SK-N-SH (cell line): ENCODE measurements around the gene ZNF469. TPM values are rescaled to one million over a fixed set of nuclear protein-coding genes. Genes with fewer than 3 reads are reported as not detected.

ENCODE experiments used
- CTCF ChIA-PET: fragments of 300-600, 350-600 bp; formaldehyde crosslinking; extraction: SDS; loops from one replicate; lab custom pipeline; 2021; lab: Yijun Ruan, JAX
- POLR2A ChIA-PET: fragments of 350-600 bp; sonication (Branson Sonifier 250); formaldehyde crosslinking; extraction: SDS; loops from one replicate; lab custom pipeline; 2020; ENCODE audit warnings: antibody characterized with exemption, inconsistent platforms; lab: Yijun Ruan, JAX
- DNase-seq: peaks from one replicate; pipeline ENCODE4 v3.0.0; 2012
- H2AFZ ChIP-seq: fragments of 200-600 bp; sonication (generic); 2 replicates; pipeline ENCODE4 v1.8.1; 2016; ENCODE audit warnings: antibody characterized with exemption, mild to moderate bottlenecking, low read depth
- H3F3A ChIP-seq: fragments of 200-600 bp; sonication (generic); replicated peaks from 2 replicates; pipeline ENCODE3; 2016; ENCODE audit warnings: antibody characterized with exemption, mild to moderate bottlenecking; ENCODE audit not compliant: insufficient read depth
- H3K27ac ChIP-seq, 2 experiments: fragments of 200-500 bp in 1 of 2; fragments of 200-600 bp in 1 of 2; sonication (Bioruptor generic) in 1 of 2; sonication (generic), shearing (Covaris generic) in 1 of 2; 2 replicates each; pipeline versions ENCODE4 v1.5.1 to v1.6.1; 2014 to 2016; ENCODE audit warnings: low read depth in 2 of 2, inconsistent platforms in 1 of 2, low read length in 1 of 2, mild to moderate bottlenecking in 1 of 2, mixed read lengths in 1 of 2
- H3K27me3 ChIP-seq: fragments of 200-600 bp; sonication (generic), shearing (Covaris generic); 2 replicates; pipeline ENCODE4 v1.6.1; 2016; ENCODE audit warnings: mixed run types; ENCODE audit not compliant: insufficient read depth
- H3K36me3 ChIP-seq, 2 experiments: fragments of 200-500 bp in 1 of 2; fragments of 200-600 bp in 1 of 2; sonication (Bioruptor generic) in 1 of 2; sonication (generic) in 1 of 2; replicated peaks in 1 of 2; 2 replicates each; pipeline versions ENCODE3 to v1.5.1; 2014 to 2016; ENCODE audit warnings: low read length in 1 of 2, mild to moderate bottlenecking in 1 of 2; ENCODE audit not compliant: insufficient read depth in 2 of 2, control insufficient read depth in 1 of 2
- H3K4me1 ChIP-seq, 2 experiments: fragments of 200-500 bp in 1 of 2; fragments of 200-600 bp in 1 of 2; sonication (Bioruptor generic) in 1 of 2; sonication (generic), shearing (Covaris generic) in 1 of 2; 2 replicates each; pipeline versions ENCODE4 v1.5.1 to v1.6.1; 2014 to 2016; ENCODE audit warnings: low read depth in 1 of 2, low read length in 1 of 2, mixed run types in 1 of 2; ENCODE audit not compliant: insufficient read depth in 2 of 2, control insufficient read depth in 1 of 2
- H3K4me2 ChIP-seq: fragments of 200-600 bp; sonication (generic), shearing (Covaris generic); 2 replicates; pipeline ENCODE4 v1.6.1; 2017; ENCODE audit warnings: mixed run types
- H3K4me3 ChIP-seq, 2 experiments: fragments of 200-500 bp in 1 of 2; fragments of 200-600 bp in 1 of 2; sonication (Bioruptor generic) in 1 of 2; sonication (generic), shearing (Covaris generic) in 1 of 2; 2 replicates each; pipeline versions ENCODE4 v1.5.1 to v1.8.1; 2014 to 2016; ENCODE audit warnings: low read depth in 2 of 2, inconsistent platforms in 1 of 2, low read length in 1 of 2, mild to moderate bottlenecking in 1 of 2, mixed read lengths in 1 of 2, moderate library complexity in 1 of 2
- H3K79me2 ChIP-seq: fragments of 200-600 bp; sonication (generic); 2 replicates; pipeline ENCODE4 v1.8.1; 2017; ENCODE audit warnings: mild to moderate bottlenecking; ENCODE audit not compliant: insufficient read depth
- H3K9ac ChIP-seq: fragments of 200-600 bp; sonication (generic); 2 replicates; pipeline ENCODE4 v1.6.1; 2017; ENCODE audit warnings: mixed run types
- H3K9me2 ChIP-seq: fragments of 200-600 bp; sonication (generic); 2 replicates; pipeline ENCODE4 v1.6.1; 2017; ENCODE audit warnings: mixed run types
- H3K9me3 ChIP-seq: fragments of 200-600 bp; sonication (generic); 2 replicates; pipeline ENCODE4 v1.6.1; 2017; ENCODE audit warnings: mixed run types, mild to moderate bottlenecking, moderate library complexity
- H4K20me1 ChIP-seq: fragments of 200-600 bp; sonication (generic); 2 replicates; pipeline ENCODE4 v1.6.1; 2017; ENCODE audit warnings: mild to moderate bottlenecking, mixed run types; ENCODE audit not compliant: insufficient read depth
- ELF1 ChIP-seq: IDR thresholded peaks from 2 replicates; pipeline ENCODE4 v1.4.0; 2012
- EZH2phosphoT487 ChIP-seq: fragments of 200-600 bp; sonication (generic); IDR thresholded peaks from 2 replicates; pipeline ENCODE4 v1.6.1; 2017; ENCODE audit warnings: low read depth, mixed run types, mild to moderate bottlenecking, antibody characterized with exemption, moderate library complexity, borderline replicate concordance
- FOXJ3 ChIP-seq: sonication (generic); formaldehyde crosslinking; IDR thresholded peaks from 2 replicates; pipeline ENCODE4 v1.5.1; 2020; ENCODE audit warnings: mild to moderate bottlenecking, missing genetic modification reagents
- GATA2 ChIP-seq: sonication (generic); formaldehyde crosslinking; IDR thresholded peaks from 2 replicates; pipeline ENCODE4 v1.5.0; 2020; ENCODE audit warnings: mild to moderate bottlenecking, missing genetic modification reagents
- IRF3 ChIP-seq: fragments of 150-350 bp; IDR thresholded peaks from 2 replicates; pipeline ENCODE4 v1.6.1; 2016; ENCODE audit warnings: mild to moderate bottlenecking, low read depth, low read length
- MAX ChIP-seq: IDR thresholded peaks from 2 replicates; pipeline ENCODE4 v1.4.0; 2012; ENCODE audit warnings: low read depth
- PBX3 ChIP-seq: IDR thresholded peaks from 2 replicates; pipeline ENCODE4; 2012
- RCOR1 ChIP-seq: fragments of 150-350 bp; IDR thresholded peaks from 2 replicates; pipeline ENCODE4 v1.6.1; 2017; ENCODE audit warnings: antibody characterized with exemption, low read length
- RFX5 ChIP-seq: IDR thresholded peaks from 2 replicates; pipeline ENCODE4 v1.6.1; 2012; ENCODE audit warnings: mild to moderate bottlenecking, improper control_type of control experiment, low read length
- RXRA ChIP-seq: IDR thresholded peaks from 2 replicates; pipeline ENCODE4 v1.4.0; 2012; ENCODE audit warnings: low read depth, mild to moderate bottlenecking, borderline replicate concordance
- SMC3 ChIP-seq: IDR thresholded peaks from 2 replicates; pipeline ENCODE4 v1.6.1; 2012; ENCODE audit warnings: low read depth, low read length, improper control_type of control experiment
- TCF12 ChIP-seq: IDR thresholded peaks from 2 replicates; pipeline ENCODE4 v1.4.0; 2012
- USF2 ChIP-seq: fragments of 150-350 bp; IDR thresholded peaks from 2 replicates; pipeline ENCODE4 v1.6.1; 2017; ENCODE audit warnings: antibody characterized with exemption, low read length, low read depth, borderline replicate concordance
- ZBTB33 ChIP-seq: IDR thresholded peaks from 2 replicates; pipeline ENCODE4 v1.4.0; 2012; ENCODE audit warnings: low read depth, borderline replicate concordance
- WGBS: methylation state at CpG from one replicate; pipeline ENCODE4 v1.1.6; 2017; ENCODE audit warnings: low lambda C conversion rate; 5-methylcytosine and 5-hydroxymethylcytosine counted together
- polyA plus RNA-seq, 3 experiments: library from polyadenylated mRNA; depleted of rRNA; stranded (reverse); fragments of >200 nt; gene quantifications; 2 replicates each; pipeline ENCODE4 v1.2.3, GENCODE V29; 2012

ZNF469 gene
- polyA plus RNA-seq, 1 of the 3 experiments (the other 2 are of a cell fraction) = 0.56 TPM

DNA sequence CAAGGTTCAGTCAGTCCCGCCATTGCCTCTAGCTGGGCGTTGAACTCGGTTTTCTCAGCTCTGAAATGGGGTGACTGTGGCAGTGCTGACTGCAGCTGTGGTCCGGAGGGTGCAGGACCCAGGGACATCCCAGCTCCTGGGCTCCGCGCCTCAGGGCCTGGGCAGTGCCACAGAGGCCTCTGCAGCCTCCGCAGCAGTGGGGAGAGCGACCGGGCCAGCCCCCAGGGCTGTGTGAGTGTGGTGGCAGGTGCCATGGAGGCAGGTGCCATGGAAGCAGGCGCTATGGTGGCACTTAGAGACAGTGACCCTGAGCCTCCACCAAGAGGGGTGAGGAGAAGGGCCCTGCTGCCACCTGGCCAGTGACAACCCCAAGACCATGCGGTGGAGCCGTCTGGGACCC is 30.9 kb downstream of the ZNF469 start (continued):
- TF ChIP-seq RCOR1 (no peak), GATA2 (CRISPR knock-in tag) (no peak), FOXJ3 (CRISPR knock-in tag) (no peak), TCF12 (no peak), MAX (no peak), ELF1 (no peak), USF2 (no peak), SMC3 (no peak), RXRA (no peak)
- TF ChIP-seq, all 33 proteins: peak for 0

DNA sequence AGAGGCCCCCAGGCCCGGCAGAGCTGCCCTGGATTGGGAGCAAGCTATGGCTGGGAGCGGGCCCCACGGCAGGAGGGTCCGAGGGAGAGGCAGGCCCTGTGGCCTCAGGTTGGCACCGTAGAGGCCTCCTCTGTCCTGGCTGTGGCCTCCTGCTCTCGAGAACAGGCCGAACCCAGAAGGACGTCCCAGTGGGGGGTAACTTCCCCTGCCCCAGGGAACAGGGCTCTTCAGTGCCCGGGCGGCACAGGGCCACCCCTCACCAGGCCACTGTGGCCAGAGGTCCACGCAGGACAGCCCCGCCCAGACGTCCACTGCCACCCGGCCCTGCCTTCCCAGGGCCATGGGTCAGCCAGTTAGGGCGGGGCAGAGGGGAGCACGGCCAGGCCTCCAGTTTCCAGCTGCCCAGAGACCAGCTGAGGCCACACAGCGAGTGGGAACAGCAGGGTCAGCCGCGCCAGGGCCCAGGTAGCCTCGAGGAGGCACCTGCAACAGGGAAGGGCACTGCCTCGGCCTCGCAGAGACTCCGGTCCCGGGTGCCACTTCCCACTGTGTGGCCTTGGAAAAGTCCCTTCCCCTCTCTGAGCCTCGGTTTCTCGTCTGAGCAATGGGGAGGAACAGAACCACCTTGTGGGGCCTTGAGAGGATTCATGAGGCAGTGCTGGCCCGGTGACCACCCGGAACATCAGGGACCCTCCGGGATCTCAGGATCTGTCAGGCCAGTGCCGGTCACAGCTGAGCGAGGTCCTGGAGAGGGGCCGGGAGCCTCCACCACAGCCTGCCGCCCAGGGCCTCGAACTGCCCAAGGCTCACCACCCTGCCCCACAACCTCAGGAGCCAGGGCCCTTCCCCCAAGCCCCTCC is 32.0 kb downstream of the ZNF469 start:
- WGBS = 90% methylated on average over 25 of the region's 34 CpGs
- no peaks in the 10 kb centered on the region for H3K9me3 ChIP-seq
- POLR2A ChIA-PET = interaction anchor here (0.5 kb wide), 1 partner anchor 9 kb away, joined by 3 read pairs; no protein-coding TSS in a partner anchor
- no peaks in the 10 kb centered on the region for H3K9me2 ChIP-seq
- H3K4me2 ChIP-seq = no peak overlapping the region
- TF ChIP-seq RFX5 = no peak
- TF ChIP-seq ZBTB33 = no peak
- TF ChIP-seq EZH2phosphoT487 = no peak
- TF ChIP-seq RCOR1 = no peak
- TF ChIP-seq PBX3 = no peak
- TF ChIP-seq IRF3 = no peak
- TF ChIP-seq, all 33 proteins: peak for 0
- no peaks in the 10 kb centered on the region for H3K79me2 ChIP-seq
- no peak overlapping the region for H2AFZ ChIP-seq
- CTCF ChIA-PET = interaction anchor here (1.0 to 1.7 kb wide), 2 partner anchors 23 to 46 kb away, joined by 3 to 8 read pairs; no protein-coding TSS in a partner anchor
- no peaks in the 10 kb centered on the region for H3K27me3 ChIP-seq
- no peaks in the 10 kb centered on the region for H3F3A ChIP-seq
- no peak overlapping the region for H3K9ac ChIP-seq
- 0 out of 2 replicates have a peak, but pooled peaks cover 15% of the 10 kb centered on the region for H4K20me1 ChIP-seq
- H3K4me1 ChIP-seq = peaks cover 0 to 16% of the 10 kb centered on the region in 2 experiments; a peak in 1 of 4 replicates
- no peak overlapping the region for H3K27ac ChIP-seq
- no peak overlapping the region for H3K4me3 ChIP-seq
- H3K36me3 ChIP-seq = no peaks in the 10 kb centered on the region
- no peak for DNase-seq
